Hepatocyte (in vitro differentiated cells): ENCODE data around the gene RBMS1.

ENCODE experiments used
- CTCF ChIP-seq: fragments of 200-600 bp; sonication (generic); IDR thresholded peaks from 2 replicates; pipeline ENCODE4 v1.5.1; 2016; ENCODE audit warnings: antibody characterized with exemption, mild to moderate bottlenecking; ENCODE audit not compliant: poor library complexity
- EZH2 ChIP-seq: fragments of 200-600 bp; sonication (generic); IDR thresholded peaks from 2 replicates; pipeline ENCODE4 v1.6.1; 2016; ENCODE audit warnings: antibody characterized with exemption, mild to moderate bottlenecking, borderline replicate concordance

GRCh38 chr2:160283675-160284074 is 209.9 kb downstream of the RBMS1 start:
- TF ChIP-seq CTCF (no peak), EZH2 (no peak)
